Adipocyte (in vitro differentiated cells): ENCODE data around the gene LRIG1.

ENCODE experiments used
- DNase-seq: peaks from one replicate; pipeline ENCODE4 v3.0.0-alpha.2; 2015; ENCODE audit warnings: low read depth
- H3K27me3 ChIP-seq: replicated peaks from 2 replicates; pipeline ENCODE4 v1.7.0; 2013; ENCODE audit warnings: mild to moderate bottlenecking, low read length, moderate library complexity; ENCODE audit not compliant: control insufficient read depth, insufficient read depth
- H3K36me3 ChIP-seq: 2 replicates; pipeline ENCODE4 v1.7.0; 2013; ENCODE audit warnings: low read length, mild to moderate bottlenecking, moderate library complexity; ENCODE audit not compliant: control insufficient read depth, insufficient read depth, severe bottlenecking
- H3K4me1 ChIP-seq: 2 replicates; pipeline ENCODE4 v1.7.0; 2013; ENCODE audit warnings: mild to moderate bottlenecking, low read length, moderate library complexity; ENCODE audit not compliant: control insufficient read depth, insufficient read depth
- H3K4me3 ChIP-seq: 2 replicates; pipeline ENCODE4 v1.7.0; 2013; ENCODE audit warnings: mild to moderate bottlenecking, low read length, moderate library complexity
- H3K9ac ChIP-seq: 2 replicates; pipeline ENCODE4 v1.7.0; 2013; ENCODE audit warnings: mild to moderate bottlenecking, low read length, moderate library complexity
- H3K9me3 ChIP-seq: 2 replicates; pipeline ENCODE4 v1.7.0; 2013; ENCODE audit warnings: mild to moderate bottlenecking, low read length, moderate library complexity; ENCODE audit not compliant: control insufficient read depth

Gene LRIG1

GRCh38 chr3:66531256-66531655 is 30.4 kb upstream of the LRIG1 start:
- DNase-seq = no peak
- no peaks in the 10 kb centered on the region for H3K4me1 ChIP-seq
- H3K9ac ChIP-seq = no peak overlapping the region

GRCh38 chr3:66527246-66527645 is 26.4 kb upstream of the LRIG1 start:
- Histone ChIP-seq H3K9me3 (no peaks in the 10 kb centered on the region), H3K27me3 (no peaks in the 10 kb centered on the region), H3K9ac (no peak overlapping the region), H3K36me3 (no peaks in the 10 kb centered on the region), H3K4me3 (no peak overlapping the region), H3K4me1 (no peaks in the 10 kb centered on the region)
- DNase-seq = no peak

More at GRCh38 chr3:66531256-66531655, 30.4 kb upstream of the LRIG1 start:
- no peaks in the 10 kb centered on the region for H3K36me3 ChIP-seq
- no peak overlapping the region for H3K4me3 ChIP-seq
- no peaks in the 10 kb centered on the region for H3K27me3 ChIP-seq
- H3K9me3 ChIP-seq = no peaks in the 10 kb centered on the region

- Histone ChIP-seq H3K36me3 (no peaks in the 10 kb centered on the region), H3K4me1 (peaks cover 6% of the 10 kb centered on the region), H3K9ac (no peak overlapping the region), H3K9me3 (no peaks in the 10 kb centered on the region), H3K27me3 (no peaks in the 10 kb centered on the region), H3K4me3 (no peak overlapping the region)
- no peak for DNase-seq
Measured at GRCh38 chr3:66525771-66526170, 24.9 kb upstream of the LRIG1 start.

GRCh38 chr3:66520724-66521123 is 19.9 kb upstream of the LRIG1 start:
- H3K4me1 ChIP-seq = peaks cover 10% of the 10 kb centered on the region
- H3K36me3 ChIP-seq = no peaks in the 10 kb centered on the region
- no peak overlapping the region for H3K4me3 ChIP-seq
- peak; percentile 62 for DNase-seq
- no peaks in the 10 kb centered on the region for H3K9me3 ChIP-seq
- H3K27me3 ChIP-seq = peaks cover 7% of the 10 kb centered on the region
- H3K9ac ChIP-seq = no peak overlapping the region

- H3K4me1 ChIP-seq = peaks cover 10% of the 10 kb centered on the region
- peaks cover 7% of the 10 kb centered on the region for H3K27me3 ChIP-seq
- no peak for DNase-seq
- H3K4me3 ChIP-seq = no peak overlapping the region
- H3K9me3 ChIP-seq = no peaks in the 10 kb centered on the region
- no peak overlapping the region for H3K9ac ChIP-seq
- H3K36me3 ChIP-seq = no peaks in the 10 kb centered on the region
Measured at GRCh38 chr3:66518644-66519043, 17.8 kb upstream of the LRIG1 start.

- H3K9ac ChIP-seq = no peak overlapping the region
- H3K27me3 ChIP-seq = peaks cover 7% of the 10 kb centered on the region
- DNase-seq = no peak
- H3K4me3 ChIP-seq = no peak overlapping the region
- H3K9me3 ChIP-seq = no peaks in the 10 kb centered on the region
- H3K36me3 ChIP-seq = no peaks in the 10 kb centered on the region
- peaks cover 10% of the 10 kb centered on the region for H3K4me1 ChIP-seq
Measured at GRCh38 chr3:66518126-66518525, 17.3 kb upstream of the LRIG1 start.

GRCh38 chr3:66517241-66517640 is 16.4 kb upstream of the LRIG1 start:
- Histone ChIP-seq H3K27me3 (peaks cover 7% of the 10 kb centered on the region), H3K9me3 (no peaks in the 10 kb centered on the region), H3K4me3 (no peak overlapping the region), H3K4me1 (peaks cover 10% of the 10 kb centered on the region), H3K9ac (no peak overlapping the region), H3K36me3 (no peaks in the 10 kb centered on the region)
- no peak for DNase-seq

GRCh38 chr3:66508461-66508860 is 7.6 kb upstream of the LRIG1 start:
- H3K4me1 ChIP-seq = no peaks in the 10 kb centered on the region
- no peak for DNase-seq
- no peak overlapping the region for H3K9ac ChIP-seq
- no peaks in the 10 kb centered on the region for H3K36me3 ChIP-seq
- H3K27me3 ChIP-seq = no peaks in the 10 kb centered on the region
- H3K9me3 ChIP-seq = no peaks in the 10 kb centered on the region
- H3K4me3 ChIP-seq = no peak overlapping the region

- H3K9ac ChIP-seq = no peak overlapping the region
- peaks cover 4% of the 10 kb centered on the region for H3K27me3 ChIP-seq
- H3K4me1 ChIP-seq = no peaks in the 10 kb centered on the region
- no peaks in the 10 kb centered on the region for H3K36me3 ChIP-seq
- no peaks in the 10 kb centered on the region for H3K9me3 ChIP-seq
- H3K4me3 ChIP-seq = no peak overlapping the region
- no peak for DNase-seq
Measured at GRCh38 chr3:66507423-66508260, 6.8 kb upstream of the LRIG1 start.

GRCh38 chr3:66506154-66506553 is 5.3 kb upstream of the LRIG1 start:
- peaks cover 5% of the 10 kb centered on the region for H3K4me1 ChIP-seq
- no peak overlapping the region for H3K9ac ChIP-seq
- no peaks in the 10 kb centered on the region for H3K9me3 ChIP-seq
- H3K4me3 ChIP-seq = no peak overlapping the region
- DNase-seq = no peak
- peaks cover 6% of the 10 kb centered on the region for H3K27me3 ChIP-seq
- H3K36me3 ChIP-seq = no peaks in the 10 kb centered on the region

GRCh38 chr3:66504850-66505641 is 4.2 kb upstream of the LRIG1 start:
- Histone ChIP-seq H3K9me3 (no peaks in the 10 kb centered on the region), H3K36me3 (no peaks in the 10 kb centered on the region), H3K9ac (no peak overlapping the region), H3K4me3 (no peak overlapping the region), H3K27me3 (peaks cover 6% of the 10 kb centered on the region), H3K4me1 (peaks cover 5% of the 10 kb centered on the region)
- no peak for DNase-seq
